T follicular helper cell (primary cell): ENCODE data around the gene TUBGCP2.
"Not testable (repeated sequence)": the region's sequence is repeated elsewhere in the genome, so short reads cannot be mapped to it uniquely, and the experiment has no call there.

Source experiments
- DNase-seq: peaks from one replicate; pipeline ENCODE4 v3.0.0-alpha.2; 2020; ENCODE audit warnings: low read depth

The TUBGCP2 gene

GRCh38 chr10:133325440-133326222 lies 17.0 kb upstream of the TUBGCP2 start:
- DNase-seq, result no peak

GRCh38 chr10:133324857-133325260 lies 16.2 kb upstream of the TUBGCP2 start:
- no peak for DNase-seq

- peak; percentile 56 for DNase-seq
Measured at GRCh38 chr10:133324198-133324792, 15.6 kb upstream of the TUBGCP2 start.

GRCh38 chr10:133322064-133322709 lies 13.5 kb upstream of the TUBGCP2 start:
- DNase-seq, result not testable (repeated sequence)

GRCh38 chr10:133320852-133321422 lies 12.3 kb upstream of the TUBGCP2 start:
- DNase-seq, result not testable (repeated sequence)

GRCh38 chr10:133318494-133319127 lies 9.9 kb upstream of the TUBGCP2 start:
- DNase-seq, result peak; percentile 59

- DNase-seq, result no peak
Measured at GRCh38 chr10:133316732-133317131, 8.1 kb upstream of the TUBGCP2 start.

- no peak for DNase-seq
Measured at GRCh38 chr10:133316266-133316665, 7.6 kb upstream of the TUBGCP2 start.

GRCh38 chr10:133315847-133316246 lies 7.2 kb upstream of the TUBGCP2 start:
- no peak for DNase-seq

- DNase-seq, result no peak
Measured at GRCh38 chr10:133314911-133315310, 6.2 kb upstream of the TUBGCP2 start.

GRCh38 chr10:133313192-133313591 lies 4.5 kb upstream of the TUBGCP2 start:
- DNase-seq, result no peak

- DNase-seq, result no peak
Measured at GRCh38 chr10:133312769-133313145, 4.1 kb upstream of the TUBGCP2 start.

- no peak for DNase-seq
Measured at GRCh38 chr10:133312016-133312768, 3.5 kb upstream of the TUBGCP2 start.

GRCh38 chr10:133311570-133311969 lies 2.9 kb upstream of the TUBGCP2 start:
- no peak for DNase-seq

- no peak for DNase-seq
Measured at GRCh38 chr10:133310789-133311188, 2.1 kb upstream of the TUBGCP2 start.

GRCh38 chr10:133310399-133310755 lies 1.7 kb upstream of the TUBGCP2 start:
- no peak for DNase-seq

GRCh38 chr10:133309720-133310398 lies 1.2 kb upstream of the TUBGCP2 start:
- no peak for DNase-seq

- DNase-seq, result peak; percentile 94
Measured at GRCh38 chr10:133309100-133309719, 538 bp upstream of the TUBGCP2 start.

- DNase-seq, result peak; percentile 86
Measured at GRCh38 chr10:133307776-133308420, 774 bp downstream of the TUBGCP2 start.

- no peak for DNase-seq
Measured at GRCh38 chr10:133306941-133307379, 1.7 kb downstream of the TUBGCP2 start.
